Stromal cell of bone marrow (primary cell): Measurements from ENCODE around the gene RAB3IL1.

ENCODE experiments used
- DNase-seq: peaks from one replicate; pipeline ENCODE4 v3.0.0-alpha.2; 2012; ENCODE audit warnings: low read depth

The RAB3IL1 gene

DNA sequence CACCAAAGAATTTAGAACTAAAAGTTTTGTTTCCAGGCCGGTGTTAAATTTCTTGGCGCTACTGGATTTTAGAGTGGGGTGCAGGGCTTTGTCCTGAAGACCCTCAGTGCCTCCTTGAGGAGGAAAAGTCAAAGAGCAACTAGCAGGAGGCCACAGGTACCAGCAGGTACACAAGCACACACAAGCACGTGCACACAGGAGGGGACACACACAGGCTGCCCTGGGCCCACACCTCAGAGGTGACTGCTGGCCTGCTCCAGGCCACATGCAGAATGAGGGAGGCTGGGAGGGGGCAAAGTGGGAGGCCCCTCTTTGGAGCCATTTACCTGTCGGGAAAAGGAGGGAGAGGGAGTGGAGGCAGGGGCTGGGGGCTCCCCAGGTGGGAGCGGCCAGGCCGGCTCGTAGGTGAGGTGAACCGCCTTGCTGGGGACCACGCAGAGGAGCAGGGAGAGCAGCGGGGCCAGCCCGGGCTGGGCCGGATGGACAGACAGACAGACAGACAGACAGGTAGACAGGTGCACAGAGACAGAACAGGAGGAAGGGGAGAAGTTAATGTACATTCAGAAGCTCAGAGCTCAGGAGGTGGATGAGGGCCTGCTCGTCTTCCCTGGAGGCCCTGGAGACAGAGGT is 12.2 kb downstream of the RAB3IL1 start:
- DNase-seq: no peak

- no peak for DNase-seq
These were observed 12.8 kb downstream of the RAB3IL1 start for GRCh38 chr11:61904539-61905048.

DNA sequence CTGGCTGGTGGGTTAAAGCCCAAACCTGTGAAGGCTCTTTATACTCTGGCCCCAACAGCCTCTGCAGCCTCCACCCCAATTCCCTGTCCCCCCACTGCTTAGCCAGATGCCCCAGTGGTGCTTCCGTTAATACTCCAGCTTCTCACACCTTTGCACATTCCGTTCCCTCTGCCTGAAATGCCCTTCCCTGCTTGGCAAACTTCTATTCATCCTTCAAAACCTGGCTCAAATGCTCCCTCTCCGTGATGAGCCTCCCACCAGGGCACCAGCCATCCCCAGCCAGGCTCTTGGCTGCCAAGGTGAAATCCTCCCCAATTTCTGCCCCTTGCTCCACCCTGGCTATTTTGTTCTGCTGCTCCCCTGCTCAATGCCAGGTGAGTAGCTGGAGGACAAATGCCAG is 13.5 kb downstream of the RAB3IL1 start:
- DNase-seq: no peak

- no peak for DNase-seq
These were observed 15.1 kb downstream of the RAB3IL1 start for GRCh38 chr11:61902313-61902712.

GRCh38 chr11:61901397-61901796 is 16.0 kb downstream of the RAB3IL1 start:
- DNase-seq: no peak

DNA sequence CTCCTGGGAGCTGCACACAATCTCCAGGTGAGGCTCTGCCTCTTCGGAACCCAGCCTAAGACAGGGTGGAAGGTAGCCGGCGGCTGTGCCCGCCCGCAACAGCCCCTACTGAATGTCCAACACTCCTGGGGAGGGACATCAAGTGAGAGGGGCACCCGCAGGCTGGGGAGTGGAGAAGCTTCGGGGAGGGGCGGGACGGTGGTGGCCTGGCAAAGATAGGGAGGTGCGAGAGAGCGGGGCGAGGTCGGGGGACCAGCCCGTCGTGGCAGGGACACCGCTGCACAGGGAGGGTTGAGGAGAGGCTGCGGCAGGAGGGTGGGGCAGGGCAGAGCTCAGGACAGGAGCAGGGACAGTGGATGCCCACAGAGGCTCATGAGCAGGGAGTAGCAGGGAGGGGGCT is 17.1 kb downstream of the RAB3IL1 start:
- no peak for DNase-seq

DNA sequence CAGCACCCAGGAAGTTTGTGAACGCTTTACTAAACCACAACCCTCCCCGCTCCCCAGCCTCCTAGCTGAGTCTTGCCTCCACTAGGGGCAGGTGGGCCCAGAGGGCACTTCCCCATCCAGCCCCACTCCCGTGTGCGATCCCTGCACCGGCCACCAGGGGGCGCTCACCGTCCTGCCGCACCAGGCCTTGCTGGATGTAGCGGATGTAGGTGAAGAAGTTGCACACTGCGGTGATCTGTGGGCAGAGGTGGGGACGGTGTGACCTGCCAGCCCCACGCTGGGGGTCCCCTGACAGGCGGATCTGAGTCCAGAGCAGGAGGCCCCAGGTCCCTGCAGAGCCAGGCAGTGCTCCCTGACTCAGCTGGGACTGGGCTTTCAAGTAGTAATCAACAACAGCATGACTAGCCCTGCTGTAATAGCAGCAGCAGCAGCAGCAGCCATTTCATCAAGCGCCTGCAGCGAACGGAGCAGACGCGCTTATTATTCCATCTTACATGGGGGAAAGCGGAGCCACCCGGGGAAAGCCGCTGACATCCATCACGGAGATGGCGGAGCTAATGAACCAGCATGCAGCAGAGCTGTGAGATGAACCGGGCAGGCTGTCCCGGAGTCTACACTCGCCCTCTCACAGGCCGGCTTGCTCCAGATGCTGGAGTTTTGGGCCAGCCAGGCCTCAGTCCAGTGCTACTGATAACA is 18.1 kb downstream of the RAB3IL1 start:
- DNase-seq: no peak

DNA sequence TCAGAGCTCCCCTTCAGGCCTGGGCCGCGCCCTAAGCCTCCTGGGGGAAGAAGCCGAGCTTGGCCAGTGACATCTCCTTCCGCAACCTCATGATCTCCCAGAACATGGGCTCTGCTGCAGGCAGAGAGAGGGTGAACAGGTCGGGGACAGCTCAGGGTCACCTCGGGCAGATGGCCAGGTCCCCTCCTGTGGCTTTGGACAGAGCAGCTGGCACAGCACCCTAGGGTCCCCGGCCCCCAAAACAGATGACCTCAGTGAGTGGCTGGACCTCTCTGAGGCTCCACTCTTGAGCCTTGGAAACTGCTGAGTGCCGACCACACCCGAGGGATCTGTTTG is 19.2 kb downstream of the RAB3IL1 start:
- no peak for DNase-seq

GRCh38 chr11:61897387-61898246 is 19.7 kb downstream of the RAB3IL1 start:
- DNase-seq: no peak

DNA sequence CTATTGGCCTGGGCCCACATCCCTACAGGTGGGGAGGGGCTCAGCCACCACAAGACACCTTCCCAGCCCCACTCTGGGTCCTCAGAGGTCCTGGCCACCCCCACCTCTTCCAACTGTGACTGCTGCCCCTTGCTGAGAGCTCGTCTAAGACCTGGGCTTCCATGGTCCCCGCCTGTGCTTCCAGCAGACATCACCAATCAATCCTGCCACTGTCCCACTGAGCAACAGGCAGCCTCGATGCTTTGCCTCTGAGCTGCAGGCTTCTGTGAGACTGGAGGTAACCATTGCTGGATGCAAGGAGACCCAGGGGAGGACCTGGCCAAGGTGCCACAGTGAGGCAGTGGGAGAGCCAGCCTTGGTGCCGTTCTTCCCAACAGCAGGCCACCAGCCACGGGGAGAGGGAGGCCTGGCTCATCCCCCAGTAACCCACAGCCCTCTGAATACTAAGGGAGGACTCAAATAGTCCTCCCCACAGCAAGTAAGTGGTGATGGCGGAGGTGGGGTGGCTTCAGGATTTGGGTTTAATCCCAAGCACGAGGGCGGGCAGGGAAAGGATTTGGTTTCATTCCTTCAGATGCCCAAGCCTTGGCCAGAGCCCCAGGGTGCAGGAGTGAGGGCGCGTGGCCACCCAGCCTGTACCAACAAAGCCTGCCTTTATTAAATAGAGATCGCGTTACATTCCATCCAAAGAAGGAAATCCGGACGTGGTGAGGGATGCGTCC is 20.5 kb downstream of the RAB3IL1 start:
- no peak for DNase-seq

GRCh38 chr11:61895718-61896059 is 21.7 kb downstream of the RAB3IL1 start:
- DNase-seq: no peak

- DNase-seq: no peak
These were observed 22.2 kb downstream of the RAB3IL1 start for GRCh38 chr11:61895046-61895717.

DNA sequence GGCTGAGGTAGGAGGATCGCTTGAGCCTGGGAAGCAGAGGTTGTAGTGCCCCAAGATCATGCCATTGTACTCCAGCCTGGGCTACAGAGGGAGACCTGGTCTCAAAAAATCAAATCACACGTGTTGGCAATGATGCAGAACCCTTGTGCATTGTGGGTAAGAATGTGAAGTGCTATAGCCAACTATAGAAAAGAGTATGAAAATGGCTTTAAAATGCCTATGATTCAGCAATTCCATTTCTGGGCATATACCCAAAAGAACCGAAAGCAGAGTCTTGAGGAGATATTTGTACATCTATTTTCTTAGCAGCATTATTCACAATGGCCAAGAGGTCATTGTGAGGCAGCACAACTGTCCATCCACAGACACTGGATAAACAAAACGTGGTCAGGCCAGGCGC is 23.4 kb downstream of the RAB3IL1 start:
- DNase-seq: peak; percentile 93

GRCh38 chr11:61892085-61892370 is 25.3 kb downstream of the RAB3IL1 start:
- no peak for DNase-seq

- peak; percentile 70 for DNase-seq
These were observed 25.9 kb downstream of the RAB3IL1 start, which contains the start of gene FADS3 for GRCh38 chr11:61891331-61892084. Gene FADS3 (minus strand): TSS chr11:61891545. CDS start chr11:61891381, 164 bp downstream.

DNA sequence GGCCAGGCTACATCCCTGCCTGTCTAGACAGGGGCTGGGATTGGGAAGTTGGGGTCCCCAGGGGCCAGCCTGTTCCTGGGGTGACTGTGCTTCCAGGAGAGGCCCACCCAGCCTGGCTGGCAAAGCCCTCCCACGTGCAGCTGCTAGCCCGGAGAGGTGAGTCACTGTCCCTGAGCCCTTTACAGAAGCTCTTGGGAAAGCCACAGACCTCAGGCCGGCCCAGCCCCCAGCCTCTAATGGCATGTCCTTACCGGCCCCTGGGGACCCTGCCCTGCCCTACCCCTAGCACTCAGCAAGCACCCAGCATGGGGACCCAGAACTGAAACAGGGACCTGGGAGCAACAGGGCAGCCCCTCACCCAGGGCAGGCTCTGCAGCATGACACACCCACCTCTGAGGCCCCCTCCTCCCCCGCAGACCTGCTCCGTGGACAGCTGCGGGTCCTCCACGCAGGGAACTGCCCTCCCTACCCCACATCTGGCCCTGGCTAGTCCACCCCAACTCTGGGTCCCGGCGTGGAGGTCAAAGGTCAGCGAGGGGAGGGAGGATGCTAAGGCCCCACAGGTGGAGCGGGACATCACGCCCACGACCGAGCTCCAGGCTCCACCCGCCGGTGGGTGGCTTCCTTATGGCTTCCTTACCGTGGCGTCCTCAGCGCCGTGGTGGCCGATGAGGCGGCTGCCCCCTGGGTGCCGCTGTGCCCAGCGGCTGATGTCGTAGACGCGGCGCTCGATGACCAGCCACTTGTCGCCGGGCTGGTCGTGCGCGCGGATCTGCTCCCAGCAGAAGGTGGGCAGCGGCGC is 26.6 kb downstream of the RAB3IL1 start:
- DNase-seq: peak; percentile 50

DNA sequence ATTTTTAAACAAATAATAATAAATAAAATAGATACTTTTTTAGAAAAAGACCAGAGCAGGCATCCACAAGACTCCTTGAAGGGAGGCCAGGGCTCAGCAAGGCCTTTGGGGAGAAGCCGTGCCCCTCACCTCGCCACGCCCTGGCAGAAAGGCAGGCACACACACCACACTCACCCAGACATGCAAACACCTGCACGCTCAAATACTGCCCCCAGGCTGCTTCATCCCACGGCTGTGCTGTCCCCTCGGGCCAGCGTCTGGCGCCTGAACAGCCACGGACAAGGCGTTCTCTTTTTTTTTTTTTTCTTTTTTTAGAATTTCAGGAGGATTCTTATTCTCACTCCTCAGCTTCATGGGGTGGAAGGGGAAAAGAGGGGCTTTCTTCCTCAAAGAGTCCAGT is 27.5 kb downstream of the RAB3IL1 start:
- DNase-seq: no peak

- DNase-seq: no peak
These were observed 28.8 kb downstream of the RAB3IL1 start for GRCh38 chr11:61888590-61888989.

DNA sequence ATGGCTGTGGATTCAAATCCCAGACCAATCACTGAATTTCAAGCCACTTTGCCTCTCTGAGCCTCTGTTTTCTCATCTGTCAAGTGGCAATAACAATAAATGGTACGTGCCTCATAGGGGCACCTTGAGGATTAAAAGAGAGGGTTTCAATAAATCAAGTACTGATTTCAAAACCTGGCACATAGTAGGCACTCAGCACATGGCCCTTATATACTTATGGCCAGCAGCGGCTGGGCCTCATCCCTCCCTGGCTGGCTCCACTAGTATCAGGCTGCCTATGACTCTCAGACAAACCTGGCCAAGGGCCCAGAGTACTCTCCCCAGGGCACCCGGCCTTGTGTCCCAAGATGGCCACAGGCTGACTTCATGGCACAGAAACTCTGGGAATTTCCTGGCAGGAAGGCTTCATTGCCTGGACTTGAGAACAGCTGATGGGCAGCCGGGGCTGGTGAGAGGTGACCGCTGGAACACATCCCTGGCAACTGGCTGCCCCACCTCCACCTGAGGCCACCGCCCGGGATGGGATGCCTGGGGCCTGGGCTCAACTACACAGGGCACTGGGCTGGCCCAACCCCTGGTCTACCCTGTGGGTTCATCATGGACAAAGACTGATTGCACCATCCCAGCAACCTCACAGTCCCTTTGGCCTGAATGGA is 29.4 kb downstream of the RAB3IL1 start:
- peak; percentile 85 for DNase-seq

DNA sequence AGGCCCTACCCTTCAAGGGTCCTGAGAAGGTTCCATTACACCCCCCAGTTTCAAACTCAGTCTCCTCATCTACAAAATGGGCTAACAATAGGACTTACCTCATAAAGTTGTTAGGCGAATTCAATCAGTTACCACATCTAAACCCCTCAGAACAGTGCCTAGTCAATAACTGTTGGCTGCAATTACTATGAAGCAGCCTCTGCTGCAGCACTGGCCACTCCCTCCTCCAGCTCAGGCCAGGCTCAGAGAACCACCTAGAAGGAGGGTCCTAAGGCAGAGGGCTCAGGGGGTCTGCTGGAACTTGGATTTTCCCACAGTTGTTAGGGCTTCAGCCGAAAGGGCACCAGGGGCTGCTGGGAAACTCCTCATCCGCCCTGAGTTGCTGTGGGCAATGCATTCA is 30.7 kb downstream of the RAB3IL1 start:
- no peak for DNase-seq
